NB4 (cell line): ENCODE results near the gene MAT2A.
A peak's percentile ranks its signal among the peaks of the same experiment; 100 is the strongest.

ENCODE experiments used
- MYC ChIP-seq: IDR thresholded peaks from 2 replicates; pipeline ENCODE4 v1.6.1; 2011; ENCODE audit warnings: low read depth, low read length
- POLR2A ChIP-seq: IDR thresholded peaks from 2 replicates; pipeline ENCODE4 v1.6.1; 2011; ENCODE audit warnings: mild to moderate bottlenecking; ENCODE audit not compliant: insufficient read length; ENCODE audit errors: extremely low read depth
- TF ChIP-seq, protein P1 (sequence below): IDR thresholded peaks from one replicate; pipeline ENCODE4 v1.5.1; 2012; ENCODE audit warnings: low read depth, low read length

DNA sequence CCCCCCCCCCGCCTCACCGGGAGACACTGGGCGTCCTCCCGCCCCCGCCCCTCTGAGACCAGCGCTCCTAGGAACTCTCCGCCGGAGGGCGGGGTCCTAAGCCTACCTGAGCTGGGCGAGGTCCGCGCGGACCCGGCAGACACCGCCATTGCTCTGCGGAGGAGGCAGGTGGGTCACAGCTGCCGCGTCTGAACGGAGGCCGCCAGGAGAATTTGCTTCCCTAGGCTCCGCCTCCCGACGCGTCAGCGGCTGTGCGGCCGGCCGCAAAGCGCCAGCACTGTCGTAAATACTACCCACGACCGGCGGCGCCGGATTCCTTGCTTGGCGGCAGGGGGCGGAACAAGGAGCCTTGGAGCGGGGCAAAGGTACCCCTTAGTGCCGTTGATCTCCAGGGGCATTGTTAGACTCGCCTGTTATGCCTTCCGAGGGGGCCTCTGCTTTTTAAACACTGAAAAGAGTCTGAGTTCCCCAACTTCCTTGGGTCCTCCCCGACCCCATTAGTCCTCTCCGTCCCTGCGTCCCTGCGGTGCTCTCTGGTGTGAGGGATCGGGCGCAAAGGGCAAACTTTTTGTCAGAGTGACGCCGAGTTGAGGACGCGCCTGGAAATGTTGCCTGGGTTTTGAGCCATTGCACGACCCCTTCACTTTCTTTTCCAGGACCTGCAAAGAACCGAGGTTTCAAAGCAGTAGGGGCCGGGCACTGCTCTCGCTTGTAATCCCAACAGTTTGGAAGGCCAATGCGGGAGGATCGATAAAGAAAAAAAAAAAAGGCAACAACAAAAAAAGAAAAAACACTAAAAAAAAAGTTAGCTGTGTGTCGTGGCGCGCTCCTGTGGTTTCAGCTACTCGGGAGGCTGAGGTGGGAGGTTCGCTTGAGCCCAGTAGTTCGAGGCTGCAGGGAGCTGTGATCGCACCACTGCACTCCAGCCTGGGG lies 22.6 kb downstream of the MAT2A start, which contains the start of gene GGCX:
- TF ChIP-seq, protein P1, sequence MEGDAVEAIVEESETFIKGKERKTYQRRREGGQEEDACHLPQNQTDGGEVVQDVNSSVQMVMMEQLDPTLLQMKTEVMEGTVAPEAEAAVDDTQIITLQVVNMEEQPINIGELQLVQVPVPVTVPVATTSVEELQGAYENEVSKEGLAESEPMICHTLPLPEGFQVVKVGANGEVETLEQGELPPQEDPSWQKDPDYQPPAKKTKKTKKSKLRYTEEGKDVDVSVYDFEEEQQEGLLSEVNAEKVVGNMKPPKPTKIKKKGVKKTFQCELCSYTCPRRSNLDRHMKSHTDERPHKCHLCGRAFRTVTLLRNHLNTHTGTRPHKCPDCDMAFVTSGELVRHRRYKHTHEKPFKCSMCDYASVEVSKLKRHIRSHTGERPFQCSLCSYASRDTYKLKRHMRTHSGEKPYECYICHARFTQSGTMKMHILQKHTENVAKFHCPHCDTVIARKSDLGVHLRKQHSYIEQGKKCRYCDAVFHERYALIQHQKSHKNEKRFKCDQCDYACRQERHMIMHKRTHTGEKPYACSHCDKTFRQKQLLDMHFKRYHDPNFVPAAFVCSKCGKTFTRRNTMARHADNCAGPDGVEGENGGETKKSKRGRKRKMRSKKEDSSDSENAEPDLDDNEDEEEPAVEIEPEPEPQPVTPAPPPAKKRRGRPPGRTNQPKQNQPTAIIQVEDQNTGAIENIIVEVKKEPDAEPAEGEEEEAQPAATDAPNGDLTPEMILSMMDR = no peak
- TF ChIP-seq POLR2A (peak; percentile 90), MYC (peak; percentile 25)
